HL-60 (cell line): Measurements from ENCODE around the gene USP53.

ENCODE experiments used
- DNase-seq, 2 experiments: peaks; one replicate each; pipeline ENCODE4 v3.0.0-alpha.2; 2010 to 2020; ENCODE audit warnings: low read depth in 1 of 2, low spot score in 1 of 2
- H3K27ac ChIP-seq: fragments of 250-450 bp; sonication (Bioruptor Pico); replicated peaks from 2 replicates; pipeline ENCODE4 v1.5.1; 2020; ENCODE audit warnings: mild to moderate bottlenecking, moderate library complexity
- H3K27me3 ChIP-seq: fragments of 250-450 bp; sonication (Bioruptor Pico); 2 replicates; pipeline ENCODE4 v1.5.1; 2021; ENCODE audit warnings: mild to moderate bottlenecking, moderate library complexity; ENCODE audit not compliant: insufficient read depth, poor library complexity, severe bottlenecking
- H3K4me3 ChIP-seq: replicated peaks from 2 replicates; pipeline ENCODE4 v1.5.1; 2011; ENCODE audit warnings: mild to moderate bottlenecking, control low read depth, low read length; ENCODE audit not compliant: insufficient read depth
- CTCF ChIP-seq: IDR thresholded peaks from one replicate; pipeline ENCODE4 v1.5.1; 2011; ENCODE audit warnings: low read length, control low read depth, inconsistent platforms; ENCODE audit not compliant: insufficient read depth
- GABPA ChIP-seq: IDR thresholded peaks from 2 replicates; pipeline ENCODE4 v1.6.1; 2012; ENCODE audit warnings: low read depth
- POLR2AphosphoS5 ChIP-seq: IDR thresholded peaks from 2 replicates; pipeline ENCODE4 v1.6.1; 2012; ENCODE audit warnings: low read depth
- REST ChIP-seq: IDR thresholded peaks from 2 replicates; pipeline ENCODE4 v1.6.1; 2012; ENCODE audit warnings: low read depth; ENCODE audit not compliant: insufficient replicate concordance
- SPI1 ChIP-seq: IDR thresholded peaks from 2 replicates; pipeline ENCODE4 v1.6.1; 2012; ENCODE audit warnings: low read depth, mild to moderate bottlenecking, borderline replicate concordance

Gene USP53

GRCh38 chr4:119261986-119262385, 49.5 kb downstream of the USP53 start:
- no peak overlapping the region for H3K27ac ChIP-seq
- H3K27me3 ChIP-seq: no peaks in the 10 kb centered on the region

GRCh38 chr4:119264743-119265142, 52.2 kb downstream of the USP53 start:
- Histone ChIP-seq H3K4me3 (no peak overlapping the region), H3K27me3 (no peaks in the 10 kb centered on the region), H3K27ac (no peak overlapping the region)
- TF ChIP-seq REST: no peak
- no peak for TF ChIP-seq GABPA
- no peak for TF ChIP-seq CTCF
- no peak for TF ChIP-seq SPI1
- no peak for DNase-seq

More at GRCh38 chr4:119261986-119262385, 49.5 kb downstream of the USP53 start:
- no peak overlapping the region for H3K4me3 ChIP-seq
- TF ChIP-seq POLR2AphosphoS5: no peak
- no peak for TF ChIP-seq SPI1
- TF ChIP-seq REST: no peak
- no peak for TF ChIP-seq GABPA
- TF ChIP-seq CTCF: no peak
- DNase-seq: no peak

GRCh38 chr4:119266153-119266552, 53.6 kb downstream of the USP53 start:
- TF ChIP-seq REST (no peak), GABPA (no peak), POLR2AphosphoS5 (no peak), CTCF (no peak), SPI1 (no peak)
- Histone ChIP-seq H3K27me3 (no peaks in the 10 kb centered on the region), H3K4me3 (no peak overlapping the region), H3K27ac (no peak overlapping the region)
- no peak for DNase-seq
